ENCODE data around the gene TMEM183A.

DNA sequence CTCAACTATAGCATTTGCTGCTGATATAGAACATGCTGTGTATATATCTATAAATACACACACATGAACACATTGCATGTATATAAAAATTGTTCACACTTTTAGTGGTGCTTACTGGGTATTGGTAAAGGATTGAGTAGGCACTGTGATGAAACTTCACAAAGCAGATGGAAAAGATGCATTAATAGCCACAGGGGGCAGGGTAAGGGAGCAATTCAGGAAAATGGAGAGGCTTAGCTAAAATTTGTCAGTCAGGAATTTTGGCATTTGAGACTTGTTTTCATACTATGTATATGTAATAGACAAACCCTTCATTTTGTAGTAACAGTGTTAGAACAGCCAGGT, 18.5 kb downstream of the TMEM183A start:
- TF ChIP-seq, protein P1, sequence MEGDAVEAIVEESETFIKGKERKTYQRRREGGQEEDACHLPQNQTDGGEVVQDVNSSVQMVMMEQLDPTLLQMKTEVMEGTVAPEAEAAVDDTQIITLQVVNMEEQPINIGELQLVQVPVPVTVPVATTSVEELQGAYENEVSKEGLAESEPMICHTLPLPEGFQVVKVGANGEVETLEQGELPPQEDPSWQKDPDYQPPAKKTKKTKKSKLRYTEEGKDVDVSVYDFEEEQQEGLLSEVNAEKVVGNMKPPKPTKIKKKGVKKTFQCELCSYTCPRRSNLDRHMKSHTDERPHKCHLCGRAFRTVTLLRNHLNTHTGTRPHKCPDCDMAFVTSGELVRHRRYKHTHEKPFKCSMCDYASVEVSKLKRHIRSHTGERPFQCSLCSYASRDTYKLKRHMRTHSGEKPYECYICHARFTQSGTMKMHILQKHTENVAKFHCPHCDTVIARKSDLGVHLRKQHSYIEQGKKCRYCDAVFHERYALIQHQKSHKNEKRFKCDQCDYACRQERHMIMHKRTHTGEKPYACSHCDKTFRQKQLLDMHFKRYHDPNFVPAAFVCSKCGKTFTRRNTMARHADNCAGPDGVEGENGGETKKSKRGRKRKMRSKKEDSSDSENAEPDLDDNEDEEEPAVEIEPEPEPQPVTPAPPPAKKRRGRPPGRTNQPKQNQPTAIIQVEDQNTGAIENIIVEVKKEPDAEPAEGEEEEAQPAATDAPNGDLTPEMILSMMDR (IDR thresholded peaks at IDR 0.05): no peak
- no peak for TF ChIP-seq POLR2A (IDR thresholded peaks at IDR 0.05)
